Tibial artery (tissue), 4 donors: ENCODE data around the gene ATP9A.

Experiments
- DNase-seq, 2 donors: peaks; one replicate each; pipeline ENCODE4 v3.0.0-alpha.2; 2019
- H3K27ac ChIP-seq, 2 donors: fragments of 200-600 bp; sonication (generic) in 1 of 2; 1 replicate in 1 of 2; 2 replicates in 1 of 2; pipeline ENCODE4 v1.5.1; 2018 to 2019; ENCODE audit warnings: mild to moderate bottlenecking in 1 of 2
- H3K27me3 ChIP-seq, 2 donors: fragments of 200-600 bp; sonication (generic) in 1 of 2; one replicate each; pipeline versions ENCODE4 v1.5.1 to v1.6.0; 2016 to 2019
- H3K36me3 ChIP-seq, 3 donors: fragments of 200-600 bp; sonication (generic) in 2 of 3; one replicate each; pipeline ENCODE4 v1.5.1; 2016 to 2019; ENCODE audit warnings: mild to moderate bottlenecking in 2 of 3
- H3K4me1 ChIP-seq, 4 donors: fragments of 200-600 bp; sonication (generic) in 2 of 4; 1 replicate in 3 of 4; 2 replicates in 1 of 4; pipeline ENCODE4 v1.5.1; 2016 to 2019
- H3K4me3 ChIP-seq, 2 donors: fragments of 200-600 bp; sonication (generic) in 1 of 2; 1 replicate in 1 of 2; 2 replicates in 1 of 2; pipeline ENCODE4 v1.5.1; 2018 to 2019; ENCODE audit warnings: mild to moderate bottlenecking in 2 of 2
- H3K9me3 ChIP-seq, 3 donors: fragments of 200-600 bp; sonication (generic) in 1 of 3; one replicate each; pipeline ENCODE4 v1.5.1; 2016 to 2019
- intact Hi-C: fragments of 100-400 bp; cut with DNase I; formaldehyde crosslinking; loops from one replicate; pipeline ENCODE4 v1.15.0; 2023; ENCODE audit warnings: low total_unique reads
- TF ChIP-seq, protein P1 (sequence below), 2 experiments: fragments of 200-600 bp in 1 of 2; fragments of 450-650 bp in 1 of 2; IDR thresholded peaks; one replicate each; pipeline ENCODE4 v1.5.1; 2017 to 2019; ENCODE audit warnings: antibody characterized with exemption in 2 of 2, mild to moderate bottlenecking in 1 of 2, moderate library complexity in 1 of 2

ATP9A gene

GRCh38 chr20:51562332-51563173, 205.6 kb downstream of the ATP9A start:
- intact Hi-C loops = loop anchor here (2.0 kb wide), 1 partner anchor 18 kb away; no protein-coding TSS in a partner anchor
- H3K27ac ChIP-seq = peak overlapping the region; percentile 79 to 92
- no peaks in the 10 kb centered on the region for H3K36me3 ChIP-seq
- DNase-seq = peak; percentile 87 to 91
- H3K4me1 ChIP-seq = peaks cover 0 to 55% (median 38%) of the 10 kb centered on the region in 4 donors
- H3K9me3 ChIP-seq = no peaks in the 10 kb centered on the region
- TF ChIP-seq, protein P1, sequence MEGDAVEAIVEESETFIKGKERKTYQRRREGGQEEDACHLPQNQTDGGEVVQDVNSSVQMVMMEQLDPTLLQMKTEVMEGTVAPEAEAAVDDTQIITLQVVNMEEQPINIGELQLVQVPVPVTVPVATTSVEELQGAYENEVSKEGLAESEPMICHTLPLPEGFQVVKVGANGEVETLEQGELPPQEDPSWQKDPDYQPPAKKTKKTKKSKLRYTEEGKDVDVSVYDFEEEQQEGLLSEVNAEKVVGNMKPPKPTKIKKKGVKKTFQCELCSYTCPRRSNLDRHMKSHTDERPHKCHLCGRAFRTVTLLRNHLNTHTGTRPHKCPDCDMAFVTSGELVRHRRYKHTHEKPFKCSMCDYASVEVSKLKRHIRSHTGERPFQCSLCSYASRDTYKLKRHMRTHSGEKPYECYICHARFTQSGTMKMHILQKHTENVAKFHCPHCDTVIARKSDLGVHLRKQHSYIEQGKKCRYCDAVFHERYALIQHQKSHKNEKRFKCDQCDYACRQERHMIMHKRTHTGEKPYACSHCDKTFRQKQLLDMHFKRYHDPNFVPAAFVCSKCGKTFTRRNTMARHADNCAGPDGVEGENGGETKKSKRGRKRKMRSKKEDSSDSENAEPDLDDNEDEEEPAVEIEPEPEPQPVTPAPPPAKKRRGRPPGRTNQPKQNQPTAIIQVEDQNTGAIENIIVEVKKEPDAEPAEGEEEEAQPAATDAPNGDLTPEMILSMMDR (IDR thresholded peaks at IDR 0.05) = no peak
- peak overlapping the region; percentile 49 to 61 for H3K4me3 ChIP-seq
- no peaks in the 10 kb centered on the region for H3K27me3 ChIP-seq

GRCh38 chr20:51562027-51562331, 206.2 kb downstream of the ATP9A start:
- TF ChIP-seq, protein P1 (IDR thresholded peaks at IDR 0.05) = no peak
- H3K27ac ChIP-seq = peak overlapping the region; percentile 79 to 92

GRCh38 chr20:51560550-51561307, 207.5 kb downstream of the ATP9A start:
- peaks cover 0 to 49% (median 38%) of the 10 kb centered on the region in 4 donors for H3K4me1 ChIP-seq
- H3K9me3 ChIP-seq = no peaks in the 10 kb centered on the region
- DNase-seq = no peak
- peak overlapping the region in 1 of 2 donors; percentile 79 for H3K27ac ChIP-seq
- H3K36me3 ChIP-seq = no peaks in the 10 kb centered on the region
- TF ChIP-seq, protein P1 (IDR thresholded peaks at IDR 0.05) = no peak
- intact Hi-C loops = no loop called here
- peak overlapping the region; percentile 7 to 29 for H3K4me3 ChIP-seq
- H3K27me3 ChIP-seq = peaks cover 0 to 12% of the 10 kb centered on the region in 2 donors

More at GRCh38 chr20:51562027-51562331, 206.2 kb downstream of the ATP9A start:
- intact Hi-C loops = loop anchor here (2.0 kb wide), 1 partner anchor 17 kb away; no protein-coding TSS in a partner anchor
- H3K36me3 ChIP-seq = no peaks in the 10 kb centered on the region
- no peaks in the 10 kb centered on the region for H3K9me3 ChIP-seq
- peak overlapping the region; percentile 49 to 61 for H3K4me3 ChIP-seq
- peaks cover 0 to 6% of the 10 kb centered on the region in 2 donors for H3K27me3 ChIP-seq
- no peak for DNase-seq
- peaks cover 0 to 55% (median 38%) of the 10 kb centered on the region in 4 donors for H3K4me1 ChIP-seq

DNA sequence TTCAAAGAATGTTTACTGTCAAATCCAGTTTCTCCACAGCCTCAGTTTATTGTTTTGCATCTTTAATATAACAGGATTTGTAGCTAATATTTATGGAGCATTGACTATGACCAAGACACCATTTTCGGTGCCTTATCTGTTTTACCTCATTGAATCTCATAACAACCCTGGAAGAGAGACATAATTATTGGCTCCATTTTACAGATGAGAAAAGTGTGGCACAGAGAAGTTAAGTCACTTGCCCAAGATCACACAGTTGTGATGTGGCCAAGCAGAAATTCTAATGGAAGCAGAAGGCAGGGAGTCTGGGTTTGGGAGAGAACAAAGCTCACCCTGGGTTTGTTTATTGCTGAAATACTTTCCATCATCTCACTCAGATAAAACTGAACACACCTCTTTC, 208.1 kb downstream of the ATP9A start:
- Histone ChIP-seq H3K27me3 (peaks cover 0 to 12% of the 10 kb centered on the region in 2 donors), H3K36me3 (no peaks in the 10 kb centered on the region), H3K4me3 (no peak overlapping the region), H3K27ac (no peak overlapping the region), H3K9me3 (no peaks in the 10 kb centered on the region), H3K4me1 (peaks cover 0 to 44% (median 35%) of the 10 kb centered on the region in 4 donors)
- TF ChIP-seq, protein P1 (IDR thresholded peaks at IDR 0.05) = no peak
- intact Hi-C loops = no loop called here
- no peak for DNase-seq

GRCh38 chr20:51554538-51555165, 213.5 kb downstream of the ATP9A start:
- Histone ChIP-seq H3K27ac (no peak overlapping the region), H3K4me3 (no peak overlapping the region), H3K36me3 (no peaks in the 10 kb centered on the region), H3K4me1 (no peaks in the 10 kb centered on the region), H3K9me3 (no peaks in the 10 kb centered on the region), H3K27me3 (peaks cover 0 to 16% of the 10 kb centered on the region in 2 donors)
- TF ChIP-seq, protein P1 (IDR thresholded peaks at IDR 0.05) = no peak
- intact Hi-C loops = no loop called here
- DNase-seq = no peak
